OCI-LY3 (cell line): ENCODE results near the gene SLC39A12.

ENCODE experiments used
- H2AFZ ChIP-seq: fragments of 200-600, 300-600 bp; shearing (Covaris generic); 2 replicates; pipeline ENCODE4 v1.6.0; 2014; ENCODE audit warnings: antibody characterized with exemption, low read depth, low read length
- H3K27ac ChIP-seq: fragments of 200-600, 300-600 bp; sonication (generic); 2 replicates; pipeline ENCODE4 v1.5.1; 2014; ENCODE audit warnings: mild to moderate bottlenecking, low read length, moderate library complexity, mixed read lengths
- H3K27me3 ChIP-seq: fragments of 200-600, 300-600 bp; sonication (generic); 2 replicates; pipeline ENCODE4 v1.6.1; 2014; ENCODE audit warnings: low read depth, low read length, mixed read lengths
- H3K36me3 ChIP-seq: fragments of 200-600, 300-600 bp; sonication (generic); replicated peaks from 2 replicates; pipeline ENCODE3; 2014; ENCODE audit warnings: low read depth, low read length, mixed read lengths
- H3K4me1 ChIP-seq: fragments of 300-600, 200-600 bp; sonication (generic); 2 replicates; pipeline ENCODE4 v1.6.1; 2014; ENCODE audit warnings: low read length, mixed read lengths
- H3K4me2 ChIP-seq: fragments of 200-600, 300-600 bp; sonication (generic); 2 replicates; pipeline ENCODE4 v1.6.1; 2014; ENCODE audit warnings: low read length, mixed read lengths
- H3K4me3 ChIP-seq: fragments of 300-600, 200-600 bp; sonication (generic); 2 replicates; pipeline ENCODE4 v1.5.1; 2014; ENCODE audit warnings: antibody characterized with exemption, mild to moderate bottlenecking, low read length, moderate library complexity
- H3K79me2 ChIP-seq: fragments of 300-600, 200-600 bp; shearing (Covaris generic); 2 replicates; pipeline ENCODE4 v1.6.1; 2014; ENCODE audit warnings: mild to moderate bottlenecking, low read length, mixed read lengths
- H3K9ac ChIP-seq: fragments of 300-600, 200-600 bp; shearing (Covaris generic); 2 replicates; pipeline ENCODE4 v1.6.0; 2014; ENCODE audit warnings: mild to moderate bottlenecking, low read length, moderate library complexity
- H3K9me3 ChIP-seq: fragments of 200-600, 300-600 bp; shearing (Covaris generic); 2 replicates; pipeline ENCODE4 v1.6.1; 2014; ENCODE audit warnings: low read length, mixed read lengths; ENCODE audit not compliant: insufficient read depth
- H4K20me1 ChIP-seq: fragments of 200-600, 300-600 bp; sonication (generic); 2 replicates; pipeline ENCODE4 v1.6.1; 2016; ENCODE audit warnings: low read length, mixed read lengths; ENCODE audit not compliant: insufficient read depth
- CTCF ChIP-seq: fragments of 200-600, 300-600 bp; sonication (generic); IDR thresholded peaks from 2 replicates; pipeline ENCODE4 v1.5.1; 2014; ENCODE audit warnings: antibody characterized with exemption, low read length, low read depth
- EZH2phosphoT487 ChIP-seq: fragments of 200-600 bp; shearing (Covaris generic); IDR thresholded peaks from 2 replicates; pipeline ENCODE4 v1.6.1; 2018; ENCODE audit warnings: antibody characterized with exemption, mixed run types, low read depth

Gene SLC39A12

GRCh38 chr10:18021725-18022480 is 70.2 kb downstream of the SLC39A12 start:
- Histone ChIP-seq H2AFZ (no peak overlapping the region), H3K27ac (no peak overlapping the region), H3K9me3 (no peaks in the 10 kb centered on the region), H4K20me1 (no peaks in the 10 kb centered on the region), H3K27me3 (no peaks in the 10 kb centered on the region), H3K4me2 (no peak overlapping the region), H3K9ac (no peak overlapping the region), H3K79me2 (no peaks in the 10 kb centered on the region), H3K4me3 (no peak overlapping the region), H3K36me3 (no peaks in the 10 kb centered on the region), H3K4me1 (no peaks in the 10 kb centered on the region)
- no peak for TF ChIP-seq CTCF
- no peak for TF ChIP-seq EZH2phosphoT487

- no peaks in the 10 kb centered on the region for H3K27me3 ChIP-seq
- no peak overlapping the region for H3K4me3 ChIP-seq
- no peak overlapping the region for H2AFZ ChIP-seq
- H3K9ac ChIP-seq: no peak overlapping the region
- H3K9me3 ChIP-seq: no peaks in the 10 kb centered on the region
- no peak for TF ChIP-seq EZH2phosphoT487
- TF ChIP-seq CTCF: no peak
- H3K79me2 ChIP-seq: no peaks in the 10 kb centered on the region
- peak overlapping the region; percentile 10 for H3K4me2 ChIP-seq
- H4K20me1 ChIP-seq: no peaks in the 10 kb centered on the region
- no peak overlapping the region for H3K27ac ChIP-seq
- H3K4me1 ChIP-seq: peaks cover 27% of the 10 kb centered on the region
- H3K36me3 ChIP-seq: no peaks in the 10 kb centered on the region
Measured at GRCh38 chr10:18043148-18044006, 91.7 kb downstream of the SLC39A12 start.

- Histone ChIP-seq H3K4me2 (peak overlapping the region; percentile 52), H4K20me1 (no peaks in the 10 kb centered on the region), H3K4me1 (peaks cover 27% of the 10 kb centered on the region), H3K27me3 (no peaks in the 10 kb centered on the region), H3K9ac (no peak overlapping the region), H3K27ac (no peak overlapping the region), H3K79me2 (no peaks in the 10 kb centered on the region), H3K4me3 (peak overlapping the region; percentile 40; the same call in 1 of the 2 replicates), H3K9me3 (no peaks in the 10 kb centered on the region), H2AFZ (peak overlapping the region; percentile 18; the same call in 1 of the 2 replicates), H3K36me3 (no peaks in the 10 kb centered on the region)
- TF ChIP-seq CTCF (no peak), EZH2phosphoT487 (no peak)
Measured at GRCh38 chr10:18044976-18045720, 93.4 kb downstream of the SLC39A12 start.

GRCh38 chr10:18056583-18056982 is 104.9 kb downstream of the SLC39A12 start:
- Histone ChIP-seq H3K4me3 (no peak overlapping the region), H3K79me2 (no peaks in the 10 kb centered on the region), H3K9ac (no peak overlapping the region), H3K4me1 (peaks cover 3% of the 10 kb centered on the region; the same call in 1 of the 2 replicates), H4K20me1 (no peaks in the 10 kb centered on the region), H2AFZ (no peak overlapping the region), H3K27me3 (no peaks in the 10 kb centered on the region), H3K9me3 (no peaks in the 10 kb centered on the region), H3K27ac (no peak overlapping the region), H3K36me3 (no peaks in the 10 kb centered on the region), H3K4me2 (no peak overlapping the region)
- no peak for TF ChIP-seq CTCF
- no peak for TF ChIP-seq EZH2phosphoT487
